Stimulated activated CD4-positive, alpha-beta T cell treated with anti-CD3 and anti-CD28 coated beads, Interleukin-12 subunit alpha, Interleukin-12 subunit beta, amount 100 ng/mL, for 48 hours (primary cell): ENCODE results near the gene GMPR.

Source experiments
- DNase-seq, 3 donors: peaks; one replicate each; pipeline ENCODE4 v3.0.0-alpha.2; 2020; ENCODE audit warnings: low read depth in 2 of 3, low spot score in 1 of 3

Gene GMPR

GRCh38 chr6:16324606-16325225 lies 86.3 kb downstream of the GMPR start:
- DNase-seq, result no peak

DNA sequence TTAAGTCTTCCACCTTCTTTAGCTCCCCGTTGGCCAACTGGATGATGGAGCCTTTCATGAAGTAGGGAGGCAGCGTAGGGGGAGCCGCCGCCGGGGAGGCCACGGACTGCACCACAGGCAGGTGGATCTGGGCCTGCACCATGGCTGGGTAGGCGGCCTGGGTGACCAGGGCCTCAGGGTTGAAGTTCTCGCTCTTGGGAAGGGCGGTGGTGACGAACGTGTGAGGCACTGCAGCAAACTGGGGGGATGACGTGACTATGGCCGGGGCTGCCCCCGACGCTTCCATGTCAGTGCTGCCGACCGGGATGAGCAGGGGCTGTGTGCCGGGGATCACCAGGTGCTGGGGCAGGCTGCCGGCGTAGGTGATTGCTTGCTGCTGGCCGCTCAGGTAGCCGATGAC lies 88.1 kb downstream of the GMPR start:
- DNase-seq, result no peak

DNA sequence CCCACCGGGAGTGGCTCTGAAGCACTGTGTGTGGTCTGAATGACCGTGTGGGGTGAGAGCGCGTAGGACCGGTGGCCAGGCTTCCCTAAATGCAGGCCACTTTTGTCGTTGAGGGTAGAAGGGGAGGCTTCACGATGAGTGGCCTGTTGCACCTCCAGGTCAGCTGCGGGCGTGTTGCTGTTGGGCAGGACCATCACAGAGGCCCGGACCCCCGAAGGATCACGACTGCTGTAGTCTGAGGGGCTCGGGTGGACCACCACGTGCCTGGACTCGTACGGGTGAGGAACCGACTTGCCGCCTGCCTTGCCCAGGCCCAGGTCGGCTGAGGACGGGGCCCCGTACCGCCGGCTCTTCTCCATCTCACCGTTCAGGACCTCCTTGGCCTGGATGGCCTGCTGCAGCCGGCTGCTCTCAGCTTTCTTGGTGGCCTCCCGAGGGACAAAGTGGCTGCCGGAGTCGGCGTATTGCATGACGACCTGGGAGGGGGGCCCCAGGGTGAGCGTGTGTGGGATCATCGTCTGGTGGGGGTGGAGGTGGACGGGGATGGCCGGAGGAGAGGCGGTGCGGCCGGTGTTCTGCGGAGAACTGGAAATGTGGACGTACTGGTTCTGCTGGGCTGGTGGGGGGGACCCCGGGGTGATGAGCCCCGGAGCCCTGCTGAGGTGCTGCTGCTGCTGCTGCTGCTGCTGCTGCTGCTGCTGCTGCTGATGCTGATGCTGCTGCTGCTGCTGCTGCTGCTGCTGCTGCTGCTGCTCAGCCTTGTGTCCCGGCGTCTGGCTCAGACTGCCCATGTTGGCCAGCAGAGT lies 88.8 kb downstream of the GMPR start:
- DNase-seq, result no peak

- no peak for DNase-seq
Observed at GRCh38 chr6:16327777-16328325, 89.5 kb downstream of the GMPR start.

- no peak for DNase-seq
Observed at GRCh38 chr6:16329233-16329632, 90.8 kb downstream of the GMPR start.

DNA sequence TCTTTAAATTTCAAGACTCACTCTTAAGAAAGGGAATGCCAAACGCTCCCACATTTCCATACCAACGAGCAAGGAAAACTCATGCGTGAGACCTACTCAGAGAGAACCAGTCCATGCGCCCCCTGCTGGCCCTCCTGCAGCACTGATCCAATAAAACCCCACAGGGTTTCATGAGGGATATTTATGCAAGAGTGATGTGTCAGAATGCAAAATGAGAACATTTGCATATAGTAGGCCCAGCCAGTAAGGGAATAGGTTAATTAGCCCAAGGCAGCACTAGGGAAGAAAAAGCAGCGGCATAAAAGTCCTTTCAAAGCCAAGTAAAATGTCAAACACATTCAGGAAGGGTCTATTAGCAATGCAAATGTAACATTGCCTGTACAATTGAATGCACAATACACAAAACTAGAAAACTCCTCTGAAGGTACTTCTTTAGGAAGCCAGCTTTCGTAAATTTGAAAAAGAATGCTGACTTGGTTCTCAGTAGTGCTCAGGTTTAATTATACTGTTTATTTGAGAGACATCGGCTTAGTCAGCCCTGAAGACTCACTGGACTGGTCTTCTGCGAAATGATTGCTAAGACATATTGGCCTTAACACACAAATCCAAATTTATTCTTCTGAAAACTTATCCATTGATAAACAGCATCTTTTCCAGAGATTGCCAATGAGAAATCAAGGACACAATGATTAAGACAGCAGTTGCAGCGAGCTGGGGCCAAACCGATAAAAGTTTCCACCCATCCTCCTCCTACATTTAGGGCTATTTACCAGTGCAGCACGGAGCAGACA lies 93.2 kb downstream of the GMPR start:
- DNase-seq, result peak; percentile 31 to 59 (median 55)

- peak; percentile 74 to 83 (median 75) for DNase-seq
Observed at GRCh38 chr6:16332175-16332542, 93.8 kb downstream of the GMPR start.

- DNase-seq, result no peak
Observed at GRCh38 chr6:16333580-16333979, 95.2 kb downstream of the GMPR start.

GRCh38 chr6:16334671-16335070 lies 96.3 kb downstream of the GMPR start:
- no peak for DNase-seq

DNA sequence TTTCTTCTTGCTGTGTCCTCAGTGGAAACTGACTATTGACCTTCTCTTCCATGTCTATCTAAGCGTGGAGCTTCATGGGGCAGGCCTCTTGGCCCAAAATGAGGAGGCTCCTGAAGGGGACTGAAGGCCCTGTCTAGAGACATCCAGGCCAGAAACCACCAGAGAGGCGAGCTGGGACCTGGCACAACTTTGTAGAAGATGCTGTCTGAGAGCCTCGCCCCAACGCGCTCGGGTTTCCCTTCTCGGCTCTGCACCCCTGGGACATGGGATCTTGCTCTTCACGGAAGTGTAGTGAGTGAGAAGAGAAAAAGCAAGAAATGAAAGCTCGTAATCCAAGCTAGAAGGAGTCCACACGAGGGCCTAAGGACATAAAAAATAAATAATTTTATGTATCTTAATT lies 96.8 kb downstream of the GMPR start:
- DNase-seq, result no peak

- DNase-seq, result no peak
Observed at GRCh38 chr6:16336056-16336818, 97.8 kb downstream of the GMPR start.

DNA sequence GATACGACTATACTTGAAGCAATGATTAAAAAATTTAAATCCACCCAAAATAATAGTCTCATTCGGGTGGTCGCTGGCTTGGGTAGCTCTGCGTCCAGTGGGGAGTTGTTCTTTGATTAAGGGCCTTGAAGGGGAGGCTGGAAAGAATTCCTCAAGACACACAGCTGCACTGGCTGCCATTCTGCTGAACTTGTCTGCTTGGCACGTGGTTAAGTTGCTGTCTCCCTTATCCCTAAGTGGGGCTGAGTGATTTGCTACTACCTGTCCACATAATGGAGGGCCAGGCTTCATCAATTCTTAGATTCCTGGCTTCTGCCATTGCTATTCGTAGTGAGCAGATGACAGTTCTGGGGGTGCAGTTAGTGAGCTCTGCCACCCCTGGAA lies 98.5 kb downstream of the GMPR start:
- DNase-seq, result no peak

- DNase-seq, result no peak
Observed at GRCh38 chr6:16337295-16337975, 99.0 kb downstream of the GMPR start.

GRCh38 chr6:16338577-16339264 lies 100.3 kb downstream of the GMPR start:
- DNase-seq, result no peak

DNA sequence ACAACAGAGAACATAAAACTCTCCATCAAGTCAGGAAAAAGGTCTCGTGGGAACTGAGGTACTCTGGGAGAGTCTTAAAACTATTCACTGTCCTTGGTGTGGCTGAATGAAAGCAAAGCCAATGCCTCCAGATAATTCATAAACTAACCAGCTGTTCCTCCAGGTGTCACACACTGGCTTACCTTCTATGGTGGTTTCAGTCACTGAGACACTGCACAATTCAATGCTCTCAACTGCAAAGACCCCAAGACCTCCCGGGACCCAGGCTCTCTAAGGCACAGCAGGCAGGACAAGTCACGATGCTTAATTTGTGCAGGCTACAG lies 100.8 kb downstream of the GMPR start:
- no peak for DNase-seq

- no peak for DNase-seq
Observed at GRCh38 chr6:16343593-16343992, 105.2 kb downstream of the GMPR start.

GRCh38 chr6:16344756-16345155 lies 106.4 kb downstream of the GMPR start:
- no peak for DNase-seq
